Lower leg skin (tissue), 3 donors: Measurements from ENCODE around the gene CHN2.

ENCODE experiments used
- CTCF ChIP-seq, 3 donors: fragments of 450-650 bp; IDR thresholded peaks; one replicate each; pipeline ENCODE4 v1.5.1; 2016; ENCODE audit warnings: antibody characterized with exemption in 3 of 3, mild to moderate bottlenecking in 3 of 3, moderate library complexity in 2 of 3
- POLR2A ChIP-seq, 2 donors: fragments of 450-650 bp; IDR thresholded peaks; one replicate each; pipeline ENCODE4 v1.6.1; 2016 to 2017; ENCODE audit warnings: antibody characterized with exemption in 2 of 2, mild to moderate bottlenecking in 1 of 2, moderate library complexity in 1 of 2

GRCh38 chr7:29319719-29320521 is 125.3 kb downstream of the CHN2 start:
- TF ChIP-seq CTCF (IDR thresholded peaks at IDR 0.05) (no peak), POLR2A (IDR thresholded peaks at IDR 0.05) (no peak)
